Vagina (tissue), 2 donors: ENCODE data around the gene ARHGAP24. TPM values are rescaled to one million over a fixed set of nuclear protein-coding genes. Genes with fewer than 3 reads are reported as not detected.
A peak's percentile ranks its signal among the peaks of the same experiment; 100 is the strongest.

Experiments used
- DNase-seq, 2 donors: peaks; one replicate each; pipeline ENCODE4 v3.0.0-alpha.2; 2017; ENCODE audit errors: extremely low spot score in 2 of 2
- H3K27ac ChIP-seq: fragments of 200-600 bp; sonication (generic); one replicate; pipeline ENCODE4 v1.5.1; 2019
- H3K27me3 ChIP-seq: fragments of 200-600 bp; sonication (generic); one replicate; pipeline ENCODE4 v1.5.1; 2019
- H3K36me3 ChIP-seq, 2 donors: fragments of 200-600 bp; sonication (generic); one replicate each; pipeline ENCODE4 v1.5.1; 2017 to 2019
- H3K4me1 ChIP-seq: fragments of 200-600 bp; sonication (generic); one replicate; pipeline ENCODE4 v1.5.1; 2019
- H3K4me3 ChIP-seq, 2 donors: fragments of 200-600 bp; sonication (generic); 1 replicate in 1 of 2; 2 replicates in 1 of 2; pipeline ENCODE4 v1.5.1; 2016 to 2019
- H3K9me3 ChIP-seq: fragments of 200-600 bp; sonication (generic); one replicate; pipeline ENCODE4 v1.5.1; 2019
- CTCF ChIP-seq, 3 experiments: fragments of 450-650 bp in 2 of 3; fragments of 200-600 bp in 1 of 3; sonication (generic) in 1 of 3; IDR thresholded peaks; one replicate each; pipeline ENCODE4 v1.5.1; 2017 to 2019; ENCODE audit warnings: antibody characterized with exemption in 3 of 3, mild to moderate bottlenecking in 2 of 3, moderate library complexity in 2 of 3
- POLR2A ChIP-seq, 2 donors: fragments of 450-650 bp; IDR thresholded peaks; one replicate each; pipeline ENCODE4 v1.6.1; 2017; ENCODE audit warnings: antibody characterized with exemption in 2 of 2, mild to moderate bottlenecking in 2 of 2, moderate library complexity in 2 of 2
- POLR2AphosphoS5 ChIP-seq, 2 donors: sonication (generic); formaldehyde crosslinking; IDR thresholded peaks; one replicate each; pipeline ENCODE4 v1.9.0; 2017; ENCODE audit warnings: antibody characterized with exemption in 2 of 2, mild to moderate bottlenecking in 2 of 2, low read depth in 1 of 2; ENCODE audit not compliant: insufficient read depth in 1 of 2
- intact Hi-C: fragments of 100-400 bp; cut with DNase I; formaldehyde crosslinking; loops from one replicate; pipeline ENCODE4 v1.15.1; 2023
- total RNA-seq: library from RNA; depleted of rRNA; stranded (reverse); fragments of >200 nt; gene quantifications from one replicate; pipeline ENCODE4 v1.2.3, GENCODE V29; 2016

ARHGAP24 gene
- total RNA-seq, 1 donor from 2014 or later, result 40.0 TPM

- TF ChIP-seq CTCF (IDR thresholded peaks at IDR 0.05) (no peak), POLR2AphosphoS5 (IDR thresholded peaks at IDR 0.05; ENCODE audit: insufficient read depth in 1 of 2, low read depth in 1 of 2) (no peak), POLR2A (IDR thresholded peaks at IDR 0.05) (no peak)
- intact Hi-C loops, result no loop called here
- Histone ChIP-seq H3K4me1 (peaks cover 6% of the 10 kb centered on the region), H3K27me3 (no peaks in the 10 kb centered on the region), H3K27ac (no peak overlapping the region), H3K36me3 (no peaks in the 10 kb centered on the region), H3K4me3 (no peak overlapping the region), H3K9me3 (no peaks in the 10 kb centered on the region)
- no peak for DNase-seq
Measured at GRCh38 chr4:85865256-85865655, 390.3 kb downstream of the ARHGAP24 start.

DNA sequence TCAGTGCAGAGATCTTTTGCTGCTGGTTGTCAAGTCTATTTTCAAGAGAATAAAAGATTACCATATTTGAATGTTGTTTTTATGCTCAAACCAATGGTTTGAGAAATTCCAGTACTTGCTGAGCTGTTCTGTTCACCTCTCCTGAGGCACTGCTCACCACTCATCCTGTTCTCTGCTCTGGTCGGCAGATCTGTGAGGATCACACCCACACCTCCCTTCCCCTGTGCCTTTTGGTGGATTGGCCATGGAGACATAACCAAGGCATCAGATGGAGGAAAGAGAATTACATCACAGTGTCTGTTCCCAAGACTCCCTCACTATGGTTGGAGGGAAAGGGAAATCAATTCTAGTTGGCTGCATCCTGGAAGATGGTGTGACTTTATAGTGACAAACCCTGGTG lies 391.6 kb downstream of the ARHGAP24 start:
- no peak overlapping the region for H3K4me3 ChIP-seq
- H3K4me1 ChIP-seq, result peaks cover 6% of the 10 kb centered on the region
- H3K27ac ChIP-seq, result peak overlapping the region; percentile 36
- H3K9me3 ChIP-seq, result no peaks in the 10 kb centered on the region
- intact Hi-C loops, result no loop called here
- no peaks in the 10 kb centered on the region for H3K36me3 ChIP-seq
- no peaks in the 10 kb centered on the region for H3K27me3 ChIP-seq
- DNase-seq, result no peak
- TF ChIP-seq POLR2A (IDR thresholded peaks at IDR 0.05) (no peak), CTCF (IDR thresholded peaks at IDR 0.05) (no peak), POLR2AphosphoS5 (IDR thresholded peaks at IDR 0.05; ENCODE audit: insufficient read depth in 1 of 2, low read depth in 1 of 2) (no peak)

GRCh38 chr4:85867271-85867670 lies 392.3 kb downstream of the ARHGAP24 start:
- no peak for DNase-seq
- intact Hi-C loops, result no loop called here
- peaks cover 6% of the 10 kb centered on the region for H3K4me1 ChIP-seq
- TF ChIP-seq CTCF (IDR thresholded peaks at IDR 0.05) (no peak), POLR2AphosphoS5 (IDR thresholded peaks at IDR 0.05; ENCODE audit: insufficient read depth in 1 of 2, low read depth in 1 of 2) (no peak), POLR2A (IDR thresholded peaks at IDR 0.05) (no peak)
- no peak overlapping the region for H3K4me3 ChIP-seq
- no peaks in the 10 kb centered on the region for H3K27me3 ChIP-seq
- no peaks in the 10 kb centered on the region for H3K9me3 ChIP-seq
- no peak overlapping the region for H3K27ac ChIP-seq
- H3K36me3 ChIP-seq, result no peaks in the 10 kb centered on the region

DNA sequence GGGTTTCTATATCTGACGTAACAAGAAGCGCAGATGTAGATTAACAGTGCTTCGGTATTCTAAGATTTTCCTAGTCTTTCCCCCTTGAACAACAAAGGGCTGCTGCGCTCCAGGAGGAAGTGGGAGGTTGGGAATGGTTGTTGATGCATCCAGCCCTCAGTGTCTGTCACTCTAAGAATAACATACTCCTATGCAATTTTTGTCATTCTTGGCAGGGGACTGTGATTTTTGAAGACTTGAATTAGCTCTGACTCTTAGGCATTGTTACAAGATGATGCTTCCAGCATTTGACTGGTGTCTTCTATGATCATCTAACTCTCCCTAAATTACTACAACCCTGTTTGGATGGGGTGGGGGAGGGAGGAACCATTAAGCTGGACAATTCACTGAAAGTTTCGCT lies 394.2 kb downstream of the ARHGAP24 start:
- no peaks in the 10 kb centered on the region for H3K36me3 ChIP-seq
- intact Hi-C loops, result no loop called here
- TF ChIP-seq POLR2AphosphoS5 (IDR thresholded peaks at IDR 0.05; ENCODE audit: insufficient read depth in 1 of 2, low read depth in 1 of 2) (no peak), POLR2A (IDR thresholded peaks at IDR 0.05) (no peak), CTCF (IDR thresholded peaks at IDR 0.05) (no peak)
- H3K9me3 ChIP-seq, result no peaks in the 10 kb centered on the region
- DNase-seq, result no peak
- H3K4me3 ChIP-seq, result no peak overlapping the region
- no peak overlapping the region for H3K27ac ChIP-seq
- no peaks in the 10 kb centered on the region for H3K27me3 ChIP-seq
- H3K4me1 ChIP-seq, result peaks cover 6% of the 10 kb centered on the region

- H3K27ac ChIP-seq, result no peak overlapping the region
- H3K4me3 ChIP-seq, result no peak overlapping the region
- H3K4me1 ChIP-seq, result peaks cover 6% of the 10 kb centered on the region
- no peaks in the 10 kb centered on the region for H3K27me3 ChIP-seq
- no peak for DNase-seq
- H3K36me3 ChIP-seq, result no peaks in the 10 kb centered on the region
- H3K9me3 ChIP-seq, result no peaks in the 10 kb centered on the region
- TF ChIP-seq POLR2A (IDR thresholded peaks at IDR 0.05), result no peak
- TF ChIP-seq CTCF (IDR thresholded peaks at IDR 0.05), result no peak
- no peak for TF ChIP-seq POLR2AphosphoS5 (IDR thresholded peaks at IDR 0.05; ENCODE audit: insufficient read depth in 1 of 2, low read depth in 1 of 2)
- intact Hi-C loops, result no loop called here
Measured at GRCh38 chr4:85870298-85871083, 395.5 kb downstream of the ARHGAP24 start.
